GM12878 (cell line): ENCODE data around the gene FGF14. TPM values are rescaled to one million over a fixed set of nuclear protein-coding genes. Genes with fewer than 3 reads are reported as not detected.
A peak's percentile ranks its signal among the peaks of the same experiment; 100 is the strongest.

Experiments
- ATAC-seq: fragments of 200-7000 bp; cut with Tn5 transposase; 3 replicates; pipeline ENCODE4 v1.9.1; 2020; ENCODE audit warnings: mild to moderate bottlenecking, moderate library complexity
- BruUV-seq: library from RNA; stranded (reverse); fragments of 400-500 nt; replicated peaks from 2 replicates; lab custom pipeline; 2021; lab: Mats Ljungman, UMichigan
- CTCF ChIA-PET: fragments of 300-600 bp; sonication (Branson Sonifier 250); formaldehyde crosslinking; extraction: SDS; loops from one replicate; lab custom pipeline; 2021; ENCODE audit warnings: inconsistent platforms; lab: Yijun Ruan, JAX
- POLR2A ChIA-PET: fragments of 350-600 bp; formaldehyde crosslinking; extraction: SDS; loops from one replicate; lab custom pipeline; 2021; ENCODE audit warnings: inconsistent platforms; lab: Charles Lee
- RAD21 ChIA-PET: fragments of 300-600 bp; sonication (Branson Sonifier 250); formaldehyde crosslinking; loops from one replicate; lab custom pipeline; 2023; ENCODE audit warnings: antibody characterized with exemption; ENCODE audit not compliant: unreplicated experiment; lab: Charles Lee
- SMC1A ChIA-PET: fragments of 300-600 bp; sonication (Branson Sonifier 250); formaldehyde crosslinking; loops from one replicate; lab custom pipeline; 2023; ENCODE audit not compliant: unreplicated experiment, uncharacterized antibody; lab: Charles Lee
- DNase-seq: peaks from one replicate; pipeline ENCODE4 v3.0.0-alpha.2; 2011; ENCODE audit warnings: low read depth, low spot score
- FAIRE-seq: peaks from 3 replicates; lab custom pipeline; 2011; peaks lifted over from hg19 to GRCh38; lab: Jason Lieb, UNC
- H2AFZ ChIP-seq: 2 replicates; pipeline ENCODE4 v1.6.0; 2011; ENCODE audit warnings: low read depth, low read length, control low read depth; ENCODE audit not compliant: control insufficient read depth
- H3K27ac ChIP-seq: 2 replicates; pipeline ENCODE4 v1.5.1; 2011; ENCODE audit warnings: control low read depth; ENCODE audit not compliant: control insufficient read depth, insufficient read depth
- H3K27me3 ChIP-seq, 2 experiments: replicated peaks in 1 of 2; 2 replicates each; pipeline versions ENCODE4 v1.6.0 to v1.6.1; 2011; ENCODE audit warnings: low read length in 1 of 2; ENCODE audit not compliant: control insufficient read depth in 2 of 2, insufficient read depth in 2 of 2
- H3K36me3 ChIP-seq, 2 experiments: 2 replicates each; pipeline ENCODE4 v1.5.1; 2011; ENCODE audit warnings: low read length in 1 of 2; ENCODE audit not compliant: control insufficient read depth in 2 of 2, insufficient read depth in 2 of 2
- H3K4me1 ChIP-seq: 2 replicates; pipeline ENCODE4 v1.6.1; 2011; ENCODE audit warnings: mild to moderate bottlenecking, low read length, moderate library complexity, mixed read lengths; ENCODE audit not compliant: control insufficient read depth, insufficient read depth
- H3K4me2 ChIP-seq: 2 replicates; pipeline ENCODE4 v1.6.0; 2011; ENCODE audit warnings: control low read depth; ENCODE audit not compliant: control insufficient read depth, insufficient read depth
- H3K4me3 ChIP-seq: fragments of 200-600 bp; sonication (generic); 2 replicates; pipeline ENCODE4 v1.5.1; 2016
- H3K79me2 ChIP-seq: 2 replicates; pipeline ENCODE4 v1.6.0; 2011; ENCODE audit warnings: low read length; ENCODE audit not compliant: control insufficient read depth, insufficient read depth
- H3K9ac ChIP-seq: 2 replicates; pipeline ENCODE4 v1.8.0; 2011; ENCODE audit warnings: low read length, control low read depth, mixed read lengths; ENCODE audit not compliant: control insufficient read depth, insufficient read depth
- H3K9me3 ChIP-seq: replicated peaks from 3 replicates; pipeline ENCODE4 v1.5.1; 2011; ENCODE audit warnings: mild to moderate bottlenecking, low read length; ENCODE audit not compliant: control insufficient read depth, insufficient read depth
- H4K20me1 ChIP-seq: 2 replicates; pipeline ENCODE4 v1.6.0; 2011; ENCODE audit not compliant: control insufficient read depth, insufficient read depth
- BCLAF1 ChIP-seq: fragments of 450-650 bp; IDR thresholded peaks from 2 replicates; pipeline ENCODE4 v1.6.1; 2017; ENCODE audit warnings: antibody characterized with exemption, mild to moderate bottlenecking, moderate library complexity
- BRCA1 ChIP-seq: IDR thresholded peaks from 2 replicates; pipeline ENCODE4 v1.6.1; 2011; ENCODE audit warnings: low read depth, low read length, improper control_type of control experiment
- GABPA ChIP-seq: IDR thresholded peaks from 2 replicates; pipeline ENCODE4 v1.6.1; 2014; ENCODE audit warnings: antibody characterized with exemption, low read depth, mild to moderate bottlenecking, inconsistent platforms
- HDGF ChIP-seq: fragments of 450-650 bp; IDR thresholded peaks from 2 replicates; pipeline ENCODE4 v1.6.1; 2016; ENCODE audit warnings: antibody characterized with exemption
- IRF4 ChIP-seq: IDR thresholded peaks from 2 replicates; pipeline ENCODE4 v1.6.1; 2011; ENCODE audit warnings: low read depth, low read length
- JUND ChIP-seq: IDR thresholded peaks from 2 replicates; pipeline ENCODE4 v1.6.1; 2012; ENCODE audit warnings: low read depth, mild to moderate bottlenecking, low read length, improper control_type of control experiment, moderate library complexity
- LARP7 ChIP-seq: fragments of 450-650 bp; IDR thresholded peaks from 2 replicates; pipeline ENCODE4 v1.6.1; 2017; ENCODE audit warnings: mild to moderate bottlenecking
- MYB ChIP-seq: fragments of 150-350 bp; IDR thresholded peaks from 2 replicates; pipeline ENCODE4 v1.6.1; 2014; ENCODE audit warnings: mild to moderate bottlenecking, low read depth, low read length, borderline replicate concordance
- POU2F2 ChIP-seq: IDR thresholded peaks from 3 replicates; pipeline ENCODE4 v1.6.1; 2011; ENCODE audit warnings: low read depth, mild to moderate bottlenecking, low read length, borderline replicate concordance
- SUPT20H ChIP-seq: IDR thresholded peaks from 2 replicates; pipeline ENCODE4 v1.6.1; 2011; ENCODE audit warnings: low read depth, mild to moderate bottlenecking, low read length, moderate library complexity, borderline replicate concordance; ENCODE audit not compliant: control insufficient read depth
- TBL1XR1 ChIP-seq: IDR thresholded peaks from 2 replicates; pipeline ENCODE4 v1.6.1; 2012; ENCODE audit warnings: low read depth, low read length, improper control_type of control experiment
- YBX1 ChIP-seq: fragments of 450-650 bp; IDR thresholded peaks from 2 replicates; pipeline ENCODE4 v1.6.1; 2016; ENCODE audit warnings: antibody characterized with exemption
- ZNF207 ChIP-seq: fragments of 450-650 bp; IDR thresholded peaks from 2 replicates; pipeline ENCODE4 v1.6.1; 2014; ENCODE audit warnings: antibody characterized with exemption, mild to moderate bottlenecking, borderline replicate concordance
- WGBS: methylation state at CpG from one replicate; pipeline ENCODE4 v1.1.6; 2016; ENCODE audit warnings: low lambda C conversion rate; ENCODE audit not compliant: insufficient replicate concordance, insufficient coverage; ENCODE audit errors: missing lambda C conversion rate; 5-methylcytosine and 5-hydroxymethylcytosine counted together
- in situ Hi-C: fragments of 300-500 bp; cut with MboI; formaldehyde crosslinking; loops from 9 replicates; pipeline ENCODE4 v1.14.3; 2018; ENCODE audit warnings: mixed read lengths
- intact Hi-C: fragments of 100-400 bp; cut with micrococcal nuclease; formaldehyde crosslinking; loops from one replicate; pipeline ENCODE4 v1.14.2; 2022; ENCODE audit not compliant: unreplicated experiment
- polyA plus RNA-seq, 11 experiments: library from polyadenylated mRNA; depleted of rRNA in 4 of 11; unstranded in 6 of 11; stranded (reverse) in 5 of 11; fragments of >200 nt; fragmentation: Nextera tagmentation in 4 of 11; fragmentation: Illumina TruSeq in 1 of 11; extraction: Ambion mirVana in 4 of 11; extraction: Trizol in 1 of 11; gene quantifications; 1 replicate in 1 of 11; 2 replicates in 10 of 11; pipeline versions ENCODE4 v1.2.1 to v1.2.3, GENCODE V29; 2011 to 2016; ENCODE audit warnings: inconsistent platforms in 2 of 11, missing spikeins in 2 of 11, low read depth in 1 of 11
- total RNA-seq, 4 experiments: library from RNA; depleted of rRNA in 3 of 4; stranded (reverse); fragments of >200 nt in 3 of 4; fragmentation: Illumina TruSeq in 1 of 4; extraction: Trizol in 1 of 4; gene quantifications; 2 replicates each; pipeline versions ENCODE4 v1.2.1 to v1.2.3, GENCODE V29; 2013 to 2021

Gene FGF14
- total and polyA plus RNA-seq, 10 of the 15 experiments (the other 5 are each of a cell fraction or from before 2014, with no cell fraction given) = under 0.01 to 0.44 (median 0.04) TPM

GRCh38 chr13:101690871-101691270 lies 711.0 kb downstream of the FGF14 start:
- WGBS = 0% methylated on average over 2 of the region's 2 CpGs
- H3K4me3 ChIP-seq = no peak overlapping the region
- H3K4me1 ChIP-seq = no peaks in the 10 kb centered on the region
- TF ChIP-seq BCLAF1 = no peak
- ChIA-PET CTCF (no interaction called here), POLR2A (no interaction called here), RAD21 (no interaction called here), SMC1A (interaction anchor here (1.3 kb wide), 1 partner anchor 13 kb away, joined by 6 read pairs; no protein-coding TSS in a partner anchor)
- H3K27me3 ChIP-seq = no peaks in the 10 kb centered on the region; a peak in 1 of 4 replicates
- no peaks in the 10 kb centered on the region for H3K79me2 ChIP-seq
- BruUV-seq = no TSS peak
- intact Hi-C loops (no loop called here), in situ Hi-C loops (no loop called here)
- FAIRE-seq = no peak
- H4K20me1 ChIP-seq = no peaks in the 10 kb centered on the region
- no peak for DNase-seq
- H3K9me3 ChIP-seq = no peaks in the 10 kb centered on the region
- H3K36me3 ChIP-seq = no peaks in the 10 kb centered on the region
- no peak for ATAC-seq
- H2AFZ ChIP-seq = no peak overlapping the region
- no peak overlapping the region for H3K27ac ChIP-seq
- no peak overlapping the region for H3K4me2 ChIP-seq
- no peak overlapping the region for H3K9ac ChIP-seq

- peak; percentile 78 for ATAC-seq
These were observed 715.8 kb downstream of the FGF14 start for GRCh38 chr13:101686003-101686402.

More at GRCh38 chr13:101686003-101686402, 715.8 kb downstream of the FGF14 start:
- no peak overlapping the region for H3K4me3 ChIP-seq
- H3K4me2 ChIP-seq = no peak overlapping the region
- ChIA-PET CTCF (interaction anchor here (0.8 to 0.9 kb wide), 2 partner anchors 14 to 24 kb away, joined by 3 read pairs; no protein-coding TSS in a partner anchor), RAD21 (no interaction called here), SMC1A (interaction anchor here (0.9 to 1.5 kb wide), 5 partner anchors 14 to 107 kb away, joined by 3 to 5 read pairs (median 4); no protein-coding TSS in a partner anchor), POLR2A (interaction anchor here (0.6 kb wide), 1 partner anchor 82 kb away, joined by 3 read pairs; no protein-coding TSS in a partner anchor)
- no peaks in the 10 kb centered on the region for H3K4me1 ChIP-seq
- TF ChIP-seq GABPA (no peak), BRCA1 (no peak), ZNF207 (no peak), YBX1 (no peak), LARP7 (no peak), SUPT20H (no peak), HDGF (no peak), MYB (no peak), TBL1XR1 (no peak), IRF4 (no peak), POU2F2 (no peak), JUND (no peak)
- BruUV-seq = no TSS peak
- H3K79me2 ChIP-seq = no peaks in the 10 kb centered on the region
- no peak for FAIRE-seq
- no peak for DNase-seq
- in situ Hi-C loops (no loop called here), intact Hi-C loops (no loop called here)
- no peak overlapping the region for H3K9ac ChIP-seq
- H4K20me1 ChIP-seq = no peaks in the 10 kb centered on the region
- 19% methylated on average over 2 of the region's 2 CpGs for WGBS
- H3K36me3 ChIP-seq = no peaks in the 10 kb centered on the region
- H3K27ac ChIP-seq = no peak overlapping the region
- H3K9me3 ChIP-seq = no peaks in the 10 kb centered on the region
- no peaks in the 10 kb centered on the region for H3K27me3 ChIP-seq
- no peak overlapping the region for H2AFZ ChIP-seq
